Upper lobe of right lung (tissue), 1 donor: ENCODE results near the gene DDX39B. TPM values are rescaled to one million over a fixed set of nuclear protein-coding genes. Genes with fewer than 3 reads are reported as not detected.
A peak's percentile ranks its signal among the peaks of the same experiment; 100 is the strongest.

ENCODE experiments used
- ATAC-seq: fragments of 200-7000 bp; cut with Tn5 transposase; one replicate; pipeline ENCODE4 v1.9.1; 2020; ENCODE audit warnings: mild to moderate bottlenecking, moderate library complexity
- DNase-seq: peaks from one replicate; pipeline ENCODE4 v3.0.0-alpha.2; 2020
- H3K27ac ChIP-seq: fragments of 200-600 bp; one replicate; pipeline ENCODE4 v1.8.0; 2022
- H3K27me3 ChIP-seq: fragments of 200-600 bp; one replicate; pipeline ENCODE4 v1.8.0; 2022; ENCODE audit warnings: mild to moderate bottlenecking
- H3K36me3 ChIP-seq: fragments of 200-600 bp; one replicate; pipeline ENCODE4 v1.8.0; 2022
- H3K4me1 ChIP-seq: fragments of 200-600 bp; one replicate; pipeline ENCODE4 v1.8.0; 2022
- H3K4me3 ChIP-seq: fragments of 200-600 bp; one replicate; pipeline ENCODE4 v1.8.0; 2022; ENCODE audit warnings: mild to moderate bottlenecking
- H3K9me3 ChIP-seq: fragments of 200-600 bp; one replicate; pipeline ENCODE4 v1.8.0; 2022
- CTCF ChIP-seq: fragments of 200-600 bp; IDR thresholded peaks from one replicate; pipeline ENCODE4 v1.8.0; 2022; ENCODE audit warnings: antibody characterized with exemption
- intact Hi-C: fragments of 100-400 bp; cut with DNase I; formaldehyde crosslinking; loops from one replicate; pipeline ENCODE4 v1.11.0; 2022
- total RNA-seq: library from RNA; stranded (reverse); fragmentation: NEBNext Ultra II Directional; extraction: Animal tissue kit (Norgen Biotek cat#: 25700); gene quantifications from one replicate; pipeline ENCODE4 v1.2.1, GENCODE V29; 2021
- donor health status: DM: no; HTN: yes; CAD: no; lungs with severe emphysema.

DDX39B gene
- total RNA-seq, 1 donor from 2014 or later, result 241 TPM

- Histone ChIP-seq H3K4me1 (peaks cover 7% of the 10 kb centered on the region), H3K36me3 (peaks cover 63% of the 10 kb centered on the region), H3K27me3 (no peaks in the 10 kb centered on the region), H3K4me3 (no peak overlapping the region), H3K27ac (no peak overlapping the region), H3K9me3 (no peaks in the 10 kb centered on the region)
- TF ChIP-seq CTCF, result no peak
- intact Hi-C loops, result no loop called here
- no peak for DNase-seq
- ATAC-seq, result no peak
These were observed 11.1 kb downstream of the DDX39B start for GRCh38 chr6:31530659-31531058.

DNA sequence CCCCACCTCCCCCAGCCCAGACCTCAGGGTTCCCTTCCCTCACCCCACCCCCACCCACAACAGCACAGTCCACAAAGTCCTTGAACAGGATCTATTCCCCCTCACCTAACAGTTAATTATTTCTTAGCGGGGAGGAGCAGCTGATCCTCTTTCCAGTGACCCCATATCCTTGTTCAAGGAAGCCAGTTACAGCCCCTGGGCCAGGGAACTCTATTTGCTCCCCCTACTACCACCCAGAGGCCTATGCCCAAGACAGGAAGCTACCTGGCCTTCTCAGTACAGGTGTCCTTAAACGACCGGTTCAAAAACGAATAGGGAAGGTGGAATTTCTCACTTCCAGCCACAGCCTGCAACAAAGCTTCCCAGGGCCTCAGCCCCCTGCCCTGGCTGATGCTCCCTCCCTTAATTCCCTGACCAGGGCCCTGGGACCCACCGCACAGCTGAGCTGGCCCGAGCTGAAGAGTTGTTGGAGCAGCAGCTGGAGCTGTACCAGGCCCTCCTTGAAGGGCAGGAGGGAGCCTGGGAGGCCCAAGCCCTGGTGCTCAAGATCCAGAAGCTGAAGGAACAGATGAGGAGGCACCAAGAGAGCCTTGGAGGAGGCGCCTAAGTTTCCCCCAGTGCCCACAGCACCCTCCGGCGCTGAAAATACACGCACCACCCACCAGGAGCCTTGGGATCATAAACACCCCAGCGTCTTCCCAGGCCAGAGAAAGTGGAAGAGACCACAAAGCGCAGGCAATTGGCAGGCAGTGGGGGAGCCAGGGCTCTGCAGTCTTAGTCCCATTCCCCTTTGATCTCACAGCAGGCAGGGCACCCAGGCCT is 12.3 kb downstream of the DDX39B start:
- Histone ChIP-seq H3K9me3 (no peaks in the 10 kb centered on the region), H3K4me1 (peaks cover 7% of the 10 kb centered on the region), H3K27me3 (no peaks in the 10 kb centered on the region), H3K4me3 (no peak overlapping the region), H3K36me3 (peaks cover 52% of the 10 kb centered on the region), H3K27ac (no peak overlapping the region)
- intact Hi-C loops, result no loop called here
- TF ChIP-seq CTCF, result no peak
- no peak for DNase-seq
- peak; percentile 15 for ATAC-seq

GRCh38 chr6:31528821-31529328 is 12.9 kb downstream of the DDX39B start, which contains the start of gene MCCD1:
TSS of gene MCCD1 (plus strand) at chr6:31528962. CDS start at chr6:31529015, 53 bp downstream.
- DNase-seq (no peak), ATAC-seq (peak; percentile 38)
- no peak for TF ChIP-seq CTCF
- H3K27me3 ChIP-seq, result no peaks in the 10 kb centered on the region
- H3K9me3 ChIP-seq, result no peaks in the 10 kb centered on the region
- peaks cover 7% of the 10 kb centered on the region for H3K4me1 ChIP-seq
- H3K36me3 ChIP-seq, result peaks cover 46% of the 10 kb centered on the region
- no peak within 1 kb of the TSS for H3K27ac ChIP-seq
- intact Hi-C loops, result no loop called here
- no peak within 1 kb of the TSS for H3K4me3 ChIP-seq

- H3K36me3 ChIP-seq, result peaks cover 40% of the 10 kb centered on the region
- no peak for TF ChIP-seq CTCF
- H3K9me3 ChIP-seq, result no peaks in the 10 kb centered on the region
- no peak for DNase-seq
- no peak overlapping the region for H3K4me3 ChIP-seq
- H3K27me3 ChIP-seq, result no peaks in the 10 kb centered on the region
- H3K4me1 ChIP-seq, result peaks cover 7% of the 10 kb centered on the region
- intact Hi-C loops, result no loop called here
- ATAC-seq, result no peak
- no peak overlapping the region for H3K27ac ChIP-seq
These were observed 13.5 kb downstream of the DDX39B start for GRCh38 chr6:31528307-31528777.

DNA sequence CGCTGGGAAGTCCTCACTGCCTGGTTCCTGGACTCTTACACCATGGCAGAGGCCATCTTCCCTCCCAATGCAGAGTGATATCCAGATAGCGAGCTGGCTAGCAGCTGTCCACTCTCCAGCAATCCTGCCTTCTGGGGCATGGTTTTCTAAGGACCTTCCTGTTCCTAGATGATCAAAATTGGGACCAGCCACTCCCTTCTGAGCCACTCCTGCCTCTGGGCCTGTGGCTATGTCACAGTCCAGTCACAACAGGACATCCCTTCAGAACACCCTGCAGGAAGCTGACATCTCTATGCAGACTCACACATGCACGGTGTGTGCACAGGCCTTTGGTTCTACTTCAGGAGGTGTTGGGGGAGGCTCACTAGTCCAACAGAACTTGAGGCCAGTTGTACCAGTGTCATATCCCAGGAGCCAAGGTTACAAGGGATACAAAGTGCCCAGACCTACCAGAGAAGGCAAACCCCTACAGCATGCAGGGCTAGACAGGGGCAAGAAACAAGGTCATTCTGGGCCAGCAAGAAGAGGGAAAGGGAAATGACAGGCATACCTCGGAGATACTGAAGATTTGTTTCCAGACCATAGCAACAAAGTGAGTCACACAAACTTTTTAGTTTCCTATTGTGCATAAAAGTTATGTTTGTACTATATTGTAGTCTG is 15.7 kb downstream of the DDX39B start:
- Histone ChIP-seq H3K27me3 (no peaks in the 10 kb centered on the region), H3K27ac (peak overlapping the region; percentile 17), H3K36me3 (peaks cover 17% of the 10 kb centered on the region), H3K4me3 (no peak overlapping the region), H3K9me3 (no peaks in the 10 kb centered on the region), H3K4me1 (peaks cover 7% of the 10 kb centered on the region)
- no peak for TF ChIP-seq CTCF
- intact Hi-C loops, result no loop called here
- DNase-seq (no peak), ATAC-seq (peak; percentile 37)
